Ovary (tissue), 10 donors: ENCODE data around the gene TAF11L8. TPM values are rescaled to one million over a fixed set of nuclear protein-coding genes. Genes with fewer than 3 reads are reported as not detected.
"Not testable (repeated sequence)": the region's sequence is repeated elsewhere in the genome, so short reads cannot be mapped to it uniquely, and the experiment has no call there.

Experiments
- DNase-seq, 5 donors: peaks; one replicate each; pipeline ENCODE4 v3.0.0-alpha.2; 2019 to 2020
- H3K27ac ChIP-seq, 2 donors: fragments of 200-600 bp; one replicate each; pipeline versions ENCODE4 v1.5.1 to v1.8.0; 2019 to 2022
- H3K27me3 ChIP-seq: fragments of 200-600 bp; one replicate; pipeline ENCODE4 v1.8.0; 2022
- H3K36me3 ChIP-seq: fragments of 200-600 bp; sonication (generic); one replicate; pipeline ENCODE4 v1.5.1; 2019
- H3K4me1 ChIP-seq: one replicate; pipeline ENCODE4 v1.8.1; 2013; ENCODE audit warnings: mild to moderate bottlenecking, moderate library complexity; ENCODE audit not compliant: insufficient read depth
- H3K4me3 ChIP-seq: fragments of 200-600 bp; sonication (generic); one replicate; pipeline ENCODE4 v1.5.1; 2017
- H3K9me3 ChIP-seq, 2 donors: fragments of 200-600 bp in 1 of 2; sonication (generic) in 1 of 2; one replicate each; pipeline versions ENCODE4 v1.5.1 to v1.8.1; 2013 to 2019; ENCODE audit warnings: mild to moderate bottlenecking in 1 of 2, moderate library complexity in 1 of 2
- EP300 ChIP-seq: sonication (generic); formaldehyde crosslinking; IDR thresholded peaks from one replicate; pipeline ENCODE4 v1.6.1; 2017; ENCODE audit warnings: antibody characterized with exemption
- POLR2A ChIP-seq: fragments of 450-650 bp; IDR thresholded peaks from one replicate; pipeline ENCODE4 v1.6.1; 2017; ENCODE audit warnings: antibody characterized with exemption, mild to moderate bottlenecking, moderate library complexity
- WGBS, 3 donors: extraction: QIAGEN DNeasy Blood & Tissue Kit in 1 of 3; methylation state at CpG; one replicate each; pipeline versions ENCODE4 v1.1.5 to v1.1.7; 2013 to 2017; 5-methylcytosine and 5-hydroxymethylcytosine counted together
- intact Hi-C, 4 donors: fragments of 100-400 bp; cut with DNase I; formaldehyde crosslinking; loops; one replicate each; pipeline versions ENCODE4 v1.11.0 to v1.15.1; 2022 to 2023
- long read RNA-seq, 3 donors: library from polyadenylated mRNA in 2 of 3; unstranded in 2 of 3; transcript quantifications; one replicate each; pipeline ENCODE4 v2.0.0 and lab custom pipeline, GENCODE V29; 2021 to 2026
- polyA plus RNA-seq, 2 donors: library from polyadenylated mRNA; stranded (reverse); fragments of 200-250 nt in 1 of 2; fragments of 350-450 nt in 1 of 2; fragmentation: Illumina TruSeq in 1 of 2; extraction: RNeasy Lipid Tissue Mini Kit (QIAGEN cat#74804) in 1 of 2; gene quantifications; one replicate each; pipeline ENCODE4 v1.2.3, GENCODE V29; 2013 to 2014
- total RNA-seq, 7 donors: library from RNA; depleted of rRNA in 2 of 7; stranded (reverse); fragments of >200 nt in 2 of 7; fragmentation: NEBNext Ultra II Directional in 3 of 7; extraction: Animal tissue kit (Norgen Biotek cat#: 25700) in 3 of 7; gene quantifications; one replicate each; pipeline versions ENCODE4 v1.1.0 to v1.2.4, GENCODE V29; 2016 to 2023
- TF ChIP-seq, protein P1 (sequence below), 3 donors: fragments of 450-650 bp in 2 of 3; fragments of 200-600 bp in 1 of 3; IDR thresholded peaks; one replicate each; pipeline versions ENCODE4 v1.5.1 to v1.8.0; 2016 to 2022; ENCODE audit warnings: antibody characterized with exemption in 3 of 3, mild to moderate bottlenecking in 1 of 3
- donor health status: DM: no; HTN: no; CAD: no; lungs with moderate emphysema.
- donor health status: DM: no; HTN: no; CAD: no.
- donor health status: Bipolar disorder and iron deficiency.
- donor health status: DM: yes; HTN: yes; CAD: no.
- donor health status: DM: no; HTN: no; CAD: no.
- donor health status: DM: yes; HTN: yes; CAD: no.

Gene TAF11L8
- not detected for total RNA-seq
- polyA plus RNA-seq, result not detected
- long read RNA-seq, donor 1, result 0 reads
- long read RNA-seq, donor 2, result 0 reads
- long read RNA-seq, donor 3, result 0 reads

DNA sequence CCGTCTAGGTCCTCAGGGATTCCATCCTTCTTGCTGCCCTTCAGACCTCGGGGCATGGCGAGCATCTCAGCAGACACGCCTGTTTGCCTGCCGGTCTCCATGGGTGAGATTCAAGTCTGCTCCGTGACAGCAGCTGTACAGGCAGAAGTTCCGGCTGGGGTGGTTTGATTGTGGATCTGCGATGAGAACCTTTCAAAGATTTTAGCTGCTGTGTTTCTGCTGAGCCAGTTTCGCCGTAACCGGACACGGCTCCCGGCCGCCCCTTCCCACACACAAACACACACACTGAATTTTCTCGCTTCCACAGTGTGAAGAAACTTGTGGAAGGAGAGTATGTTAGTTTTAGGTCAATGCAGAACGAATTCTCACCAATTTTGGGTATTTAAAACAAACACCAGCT lies at the start of gene TAF11L8:
TSS of gene TAF11L8 (minus strand) at position 101 of the 400 bp plus-strand sequence.
- H3K9me3 ChIP-seq, H3K4me1 ChIP-seq, H3K36me3 ChIP-seq, H3K4me3 ChIP-seq, DNase-seq, H3K27me3 ChIP-seq, H3K27ac ChIP-seq, intact Hi-C loops: not testable (repeated sequence)
- no CpG with 5 or more reads among the region's 16 CpGs for WGBS, 3 donors

DNA sequence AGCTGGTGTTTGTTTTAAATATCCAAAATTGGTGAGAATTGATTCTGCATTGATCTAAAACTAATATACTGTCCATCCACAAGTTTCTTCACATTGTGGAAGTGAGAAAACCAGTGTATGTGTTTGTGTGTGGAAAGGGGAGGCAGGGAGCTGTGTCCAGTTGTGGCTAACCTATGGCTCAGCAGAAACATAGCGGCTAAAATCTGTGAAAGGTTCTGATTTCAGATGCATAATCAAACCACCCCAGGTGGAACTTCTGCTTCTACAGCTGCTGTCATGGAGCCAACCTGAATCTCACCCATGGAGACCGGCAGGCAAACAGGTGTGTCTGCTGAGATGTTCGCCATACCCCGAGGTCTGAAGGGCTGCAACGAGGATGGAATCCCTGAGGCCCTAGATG lies 43.4 kb upstream of the TAF11L8 start, which contains the start of gene TAF11L14:
TSS of gene TAF11L14 (plus strand) at position 301 of the 400 bp plus-strand sequence.
- Histone ChIP-seq H3K27me3 (no peaks in the 10 kb centered on the region), H3K4me3 (no peak within 1 kb of the TSS), H3K9me3 (no peaks in the 10 kb centered on the region), H3K27ac (no peak within 1 kb of the TSS), H3K36me3 (no peaks in the 10 kb centered on the region), H3K4me1 (no peaks in the 10 kb centered on the region)
- no peak for TF ChIP-seq EP300
- TF ChIP-seq, protein P1, sequence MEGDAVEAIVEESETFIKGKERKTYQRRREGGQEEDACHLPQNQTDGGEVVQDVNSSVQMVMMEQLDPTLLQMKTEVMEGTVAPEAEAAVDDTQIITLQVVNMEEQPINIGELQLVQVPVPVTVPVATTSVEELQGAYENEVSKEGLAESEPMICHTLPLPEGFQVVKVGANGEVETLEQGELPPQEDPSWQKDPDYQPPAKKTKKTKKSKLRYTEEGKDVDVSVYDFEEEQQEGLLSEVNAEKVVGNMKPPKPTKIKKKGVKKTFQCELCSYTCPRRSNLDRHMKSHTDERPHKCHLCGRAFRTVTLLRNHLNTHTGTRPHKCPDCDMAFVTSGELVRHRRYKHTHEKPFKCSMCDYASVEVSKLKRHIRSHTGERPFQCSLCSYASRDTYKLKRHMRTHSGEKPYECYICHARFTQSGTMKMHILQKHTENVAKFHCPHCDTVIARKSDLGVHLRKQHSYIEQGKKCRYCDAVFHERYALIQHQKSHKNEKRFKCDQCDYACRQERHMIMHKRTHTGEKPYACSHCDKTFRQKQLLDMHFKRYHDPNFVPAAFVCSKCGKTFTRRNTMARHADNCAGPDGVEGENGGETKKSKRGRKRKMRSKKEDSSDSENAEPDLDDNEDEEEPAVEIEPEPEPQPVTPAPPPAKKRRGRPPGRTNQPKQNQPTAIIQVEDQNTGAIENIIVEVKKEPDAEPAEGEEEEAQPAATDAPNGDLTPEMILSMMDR (IDR thresholded peaks at IDR 0.05), result no peak
- TF ChIP-seq POLR2A, result no peak
- intact Hi-C loops, result no loop called here
- 87 to 97% (median 89%) methylated on average over 4 to 5 of the region's 5 CpGs for WGBS, 3 donors
- no peak for DNase-seq

DNA sequence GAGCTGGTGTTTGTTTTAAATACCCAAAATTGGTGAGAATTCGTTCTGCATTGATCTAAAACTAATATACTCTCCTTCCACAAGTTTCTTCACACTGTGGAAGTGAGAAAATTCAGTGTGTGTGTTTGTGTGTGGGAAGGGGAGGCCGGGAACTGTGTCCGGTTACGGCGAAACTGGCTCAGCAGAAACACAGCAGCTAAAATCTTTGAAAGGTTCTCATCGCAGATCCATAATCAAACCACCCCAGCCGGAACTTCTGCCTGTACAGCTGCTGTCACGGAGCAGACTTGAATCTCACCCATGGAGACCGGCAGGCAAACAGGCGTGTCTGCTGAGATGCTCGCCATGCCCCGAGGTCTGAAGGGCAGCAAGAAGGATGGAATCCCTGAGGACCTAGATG lies 41.0 kb upstream of the TAF11L8 start, which contains the start of gene TAF11L13:
TSS of gene TAF11L13 (plus strand) at position 301 of the 400 bp plus-strand sequence.
- H3K4me3 ChIP-seq, H3K27ac ChIP-seq, H3K36me3 ChIP-seq, H3K9me3 ChIP-seq, DNase-seq, H3K4me1 ChIP-seq, H3K27me3 ChIP-seq, intact Hi-C loops: not testable (repeated sequence)
- WGBS, 3 donors, result 84 to 100% (median 88%) methylated on average over 4 to 11 of the region's 12 CpGs

DNA sequence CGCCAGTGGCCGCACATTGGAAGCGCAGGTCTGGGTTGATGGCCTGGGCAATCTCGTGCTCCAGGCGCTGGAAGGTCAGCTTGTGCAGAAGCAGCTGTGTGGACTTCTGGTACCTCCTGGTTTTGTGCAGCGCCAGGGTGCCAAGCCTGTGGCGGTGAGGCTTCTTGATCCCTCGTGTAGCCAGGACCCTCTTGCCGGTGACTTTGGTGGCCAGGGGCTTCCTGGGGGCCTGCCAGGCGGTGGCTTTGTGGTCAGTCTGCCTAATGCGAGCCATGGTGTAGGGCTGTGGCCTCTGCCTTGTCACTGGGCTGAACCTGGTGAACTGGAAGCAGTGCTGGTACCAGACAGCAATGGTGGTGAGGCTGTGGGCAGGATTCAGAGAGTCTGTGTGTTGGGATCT lies 34.9 kb upstream of the TAF11L8 start:
- Histone ChIP-seq H3K27me3 (no peaks in the 10 kb centered on the region), H3K4me1 (no peaks in the 10 kb centered on the region), H3K4me3 (no peak overlapping the region), H3K36me3 (no peaks in the 10 kb centered on the region), H3K27ac (no peak overlapping the region), H3K9me3 (no peaks in the 10 kb centered on the region)
- no peak for TF ChIP-seq POLR2A
- TF ChIP-seq, protein P1 (IDR thresholded peaks at IDR 0.05), result no peak
- no peak for TF ChIP-seq EP300
- DNase-seq, result no peak
- intact Hi-C loops, result no loop called here
- 90 to 94% methylated on average over 11 of the region's 11 CpGs; no CpG with 5 or more reads in 1 of the 3 donors for WGBS, 3 donors

DNA sequence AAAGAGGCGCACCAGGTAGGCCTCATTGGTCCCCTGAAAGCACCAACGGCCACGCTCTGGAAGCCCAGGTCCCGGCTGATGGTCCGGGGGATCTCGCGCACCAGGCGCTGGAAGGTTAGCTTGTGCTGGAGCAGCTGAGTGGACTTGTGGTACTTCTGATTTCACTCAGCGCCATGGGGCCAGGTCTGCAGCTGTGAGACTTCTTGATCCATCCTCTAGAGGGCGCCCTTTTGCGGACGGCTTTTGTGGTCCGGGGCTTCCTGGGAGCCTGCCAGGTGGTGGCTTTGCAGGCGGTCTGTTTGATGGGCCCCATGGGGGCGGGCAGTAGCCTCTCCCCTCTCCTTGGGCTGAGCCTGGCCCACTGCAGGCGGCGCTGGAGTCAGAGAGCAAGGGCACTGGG lies 29.9 kb upstream of the TAF11L8 start:
- no peak for DNase-seq
- no peaks in the 10 kb centered on the region for H3K9me3 ChIP-seq
- H3K36me3 ChIP-seq, result no peaks in the 10 kb centered on the region
- intact Hi-C loops, result no loop called here
- H3K27me3 ChIP-seq, result no peaks in the 10 kb centered on the region
- TF ChIP-seq POLR2A (no peak), EP300 (no peak)
- TF ChIP-seq, protein P1 (IDR thresholded peaks at IDR 0.05), result no peak
- H3K4me3 ChIP-seq, result no peak overlapping the region
- H3K4me1 ChIP-seq, result no peaks in the 10 kb centered on the region
- no peak overlapping the region for H3K27ac ChIP-seq
- WGBS, 3 donors, result 60 to 85% (median 85%) methylated on average over 1 to 17 of the region's 17 CpGs
